SU-DHL-6 (cell line): ENCODE data around the gene ECT2.

Source experiments
- EZH2phosphoT487 ChIP-seq: fragments of 200-600 bp; sonication (generic), shearing (Covaris generic); conservative IDR thresholded peaks from 2 replicates; pipeline ENCODE4 v1.6.1; 2018; ENCODE audit warnings: mild to moderate bottlenecking, antibody characterized with exemption, low read length, moderate library complexity, mixed read lengths
- TF ChIP-seq, protein P1 (sequence below): fragments of 200-600 bp; sonication (generic); IDR thresholded peaks from one replicate; pipeline ENCODE4 v1.5.1; 2017; ENCODE audit warnings: antibody characterized with exemption, mild to moderate bottlenecking, low read length, moderate library complexity; ENCODE audit not compliant: insufficient read depth, poor library complexity, severe bottlenecking

DNA sequence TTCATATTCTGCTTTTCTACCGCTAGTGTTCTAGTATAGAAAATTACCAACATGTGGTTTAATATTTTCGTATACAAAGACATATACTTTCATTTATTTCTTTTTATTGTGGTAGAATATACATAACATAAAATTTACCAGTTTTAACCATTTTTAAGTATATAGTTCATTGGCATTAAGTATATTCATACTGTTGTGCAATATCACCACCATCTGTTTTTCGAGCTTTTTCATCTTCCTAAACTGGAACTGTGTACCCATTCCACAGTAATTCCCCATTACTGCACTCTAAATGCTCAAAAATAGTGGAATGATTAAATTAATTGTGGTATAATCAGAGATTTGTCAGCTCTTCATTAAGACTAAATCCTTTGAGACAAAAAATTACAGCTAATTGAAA is 62.9 kb downstream of the ECT2 start:
- TF ChIP-seq, protein P1, sequence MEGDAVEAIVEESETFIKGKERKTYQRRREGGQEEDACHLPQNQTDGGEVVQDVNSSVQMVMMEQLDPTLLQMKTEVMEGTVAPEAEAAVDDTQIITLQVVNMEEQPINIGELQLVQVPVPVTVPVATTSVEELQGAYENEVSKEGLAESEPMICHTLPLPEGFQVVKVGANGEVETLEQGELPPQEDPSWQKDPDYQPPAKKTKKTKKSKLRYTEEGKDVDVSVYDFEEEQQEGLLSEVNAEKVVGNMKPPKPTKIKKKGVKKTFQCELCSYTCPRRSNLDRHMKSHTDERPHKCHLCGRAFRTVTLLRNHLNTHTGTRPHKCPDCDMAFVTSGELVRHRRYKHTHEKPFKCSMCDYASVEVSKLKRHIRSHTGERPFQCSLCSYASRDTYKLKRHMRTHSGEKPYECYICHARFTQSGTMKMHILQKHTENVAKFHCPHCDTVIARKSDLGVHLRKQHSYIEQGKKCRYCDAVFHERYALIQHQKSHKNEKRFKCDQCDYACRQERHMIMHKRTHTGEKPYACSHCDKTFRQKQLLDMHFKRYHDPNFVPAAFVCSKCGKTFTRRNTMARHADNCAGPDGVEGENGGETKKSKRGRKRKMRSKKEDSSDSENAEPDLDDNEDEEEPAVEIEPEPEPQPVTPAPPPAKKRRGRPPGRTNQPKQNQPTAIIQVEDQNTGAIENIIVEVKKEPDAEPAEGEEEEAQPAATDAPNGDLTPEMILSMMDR, result no peak
- TF ChIP-seq EZH2phosphoT487, result no peak
